ENCODE data around the gene CNTNAP1. TPM values are rescaled to one million over a fixed set of nuclear protein-coding genes. Genes with fewer than 3 reads are reported as not detected.
A peak's percentile ranks its signal among the peaks of the same experiment; 100 is the strongest.

The CNTNAP1 gene
- total and polyA plus RNA-seq, 9 of the 15 experiments (the other 6 are each of a cell fraction or from before 2014, with no cell fraction given) = 0.10 to 1.8 (median 0.62) TPM

DNA sequence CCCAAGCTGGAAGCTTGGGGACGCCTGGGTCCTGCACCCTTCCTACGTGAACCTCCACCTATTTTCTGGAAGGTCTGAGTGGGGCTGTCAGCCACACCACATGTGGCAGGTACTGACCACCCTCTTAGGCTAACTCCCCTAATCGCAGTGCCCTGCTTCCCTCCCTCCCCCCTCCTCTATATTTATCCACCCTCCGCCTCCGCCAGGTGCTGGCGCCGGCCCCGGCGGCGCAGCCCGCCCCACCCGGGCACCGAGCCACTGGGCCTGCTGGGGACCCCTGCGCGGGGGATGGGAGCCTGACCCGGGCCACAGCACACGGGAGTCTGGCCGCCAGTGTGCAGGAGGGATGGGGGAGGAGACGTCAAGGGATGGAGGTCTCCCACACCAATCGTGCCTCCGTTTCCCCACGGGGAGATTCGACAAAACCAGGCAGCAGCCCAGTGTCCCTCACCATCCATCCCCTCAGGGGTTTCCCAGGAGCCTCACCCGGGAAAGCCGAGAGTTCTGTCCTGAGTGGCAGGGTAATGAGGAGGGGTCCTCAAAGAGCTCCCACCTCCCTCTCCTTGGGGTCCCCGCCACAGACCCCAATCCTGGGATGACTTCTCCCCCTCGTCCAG is 6.9 kb upstream of the CNTNAP1 start:
- in situ Hi-C loops (cut with MboI) (no loop called here), intact Hi-C loops (cut with micrococcal nuclease) (loop anchor here (5.0 kb wide), 1 partner anchor 68 kb away; the partner anchor contains the start of genes RETREG3 and TUBG1)
- Histone ChIP-seq H3K4me1 (replicated peaks in 1 of 2; ENCODE audit: control insufficient read depth in 2 of 2, insufficient read depth in 2 of 2, low read length in 2 of 2) (peaks cover 32 to 77% of the 10 kb centered on the region in 2 experiments), H3K9me3 (replicated peaks; ENCODE audit: control insufficient read depth, insufficient read depth, low read depth, low read length) (no peaks in the 10 kb centered on the region), H3K79me2 (ENCODE audit: control insufficient read depth, insufficient read depth, low read length) (peaks cover 36% of the 10 kb centered on the region), H3K27me3 (ENCODE audit: control insufficient read depth in 2 of 2, insufficient read depth in 2 of 2, low read length in 2 of 2) (no peaks in the 10 kb centered on the region), H3K27ac (ENCODE audit: extremely low read depth, low read depth, low read length) (peak overlapping the region; percentile 80; the same call in 2 of the 3 replicates), H4K20me1 (replicated peaks; ENCODE audit: control insufficient read depth, insufficient read depth, low read length) (peaks cover 5% of the 10 kb centered on the region), H2AFZ (ENCODE audit: low read depth, low read length) (no peak overlapping the region), H3K9me1 (ENCODE audit: control insufficient read depth, insufficient read depth, low read length) (no peaks in the 10 kb centered on the region), H3K9ac (ENCODE audit: insufficient read depth in 1 of 2, low read depth in 2 of 2, low read length in 2 of 2) (peak overlapping the region; percentile 76 to 94; a peak in 3 of 4 replicates), H3K36me3 (ENCODE audit: control insufficient read depth, insufficient read depth, low read length) (peaks cover 38% of the 10 kb centered on the region; the same call in 1 of the 3 replicates), H3K4me2 (ENCODE audit: insufficient read depth, low read length) (peak overlapping the region; percentile 85), H3K4me3 (peak overlapping the region; percentile 61)
- 7% methylated on average over 14 of the region's 27 CpGs for WGBS (ENCODE audit: insufficient coverage, low coverage, missing lambda C conversion rate)
- no peak for FAIRE-seq
- no peak for ATAC-seq
- TF ChIP-seq XRCC5 (IDR thresholded peaks at IDR 0.05; ENCODE audit: low read depth, low read length) (no peak), SNIP1 (IDR thresholded peaks at IDR 0.05; ENCODE audit: low read depth) (no peak), SMARCA5 (IDR thresholded peaks at IDR 0.05) (0 out of 2 replicates have a peak, but pooled peaks have one; percentile 55), POLR2G (IDR thresholded peaks at IDR 0.05; ENCODE audit: low read depth, low read length) (peak; percentile 2; the same call in 1 of the 2 replicates)
- TF ChIP-seq, protein P1, sequence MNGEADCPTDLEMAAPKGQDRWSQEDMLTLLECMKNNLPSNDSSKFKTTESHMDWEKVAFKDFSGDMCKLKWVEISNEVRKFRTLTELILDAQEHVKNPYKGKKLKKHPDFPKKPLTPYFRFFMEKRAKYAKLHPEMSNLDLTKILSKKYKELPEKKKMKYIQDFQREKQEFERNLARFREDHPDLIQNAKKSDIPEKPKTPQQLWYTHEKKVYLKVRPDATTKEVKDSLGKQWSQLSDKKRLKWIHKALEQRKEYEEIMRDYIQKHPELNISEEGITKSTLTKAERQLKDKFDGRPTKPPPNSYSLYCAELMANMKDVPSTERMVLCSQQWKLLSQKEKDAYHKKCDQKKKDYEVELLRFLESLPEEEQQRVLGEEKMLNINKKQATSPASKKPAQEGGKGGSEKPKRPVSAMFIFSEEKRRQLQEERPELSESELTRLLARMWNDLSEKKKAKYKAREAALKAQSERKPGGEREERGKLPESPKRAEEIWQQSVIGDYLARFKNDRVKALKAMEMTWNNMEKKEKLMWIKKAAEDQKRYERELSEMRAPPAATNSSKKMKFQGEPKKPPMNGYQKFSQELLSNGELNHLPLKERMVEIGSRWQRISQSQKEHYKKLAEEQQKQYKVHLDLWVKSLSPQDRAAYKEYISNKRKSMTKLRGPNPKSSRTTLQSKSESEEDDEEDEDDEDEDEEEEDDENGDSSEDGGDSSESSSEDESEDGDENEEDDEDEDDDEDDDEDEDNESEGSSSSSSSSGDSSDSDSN (IDR thresholded peaks at IDR 0.05; ENCODE audit: borderline replicate concordance in 1 of 2, low read depth in 2 of 2, low read length in 2 of 2) = 0 out of 4 replicates have a peak, but pooled peaks of 1 of the 2 experiments have one; percentile 5
- BruUV-seq (replicated peaks) = no TSS peak
- POLR2A ChIA-PET = interaction anchor here (1.1 to 1.8 kb wide), 3 partner anchors 7 to 11 kb away, joined by 4 to 6 read pairs (median 4); no protein-coding TSS in a partner anchor
- peak in 2 of 4 experiments; percentile 39 to 41 for DNase-seq (ENCODE audit: extremely low read depth in 1 of 4, low spot score in 3 of 4)
- CTCF ChIA-PET (ENCODE audit: low intra/inter-chr PET ratio) = interaction anchor here (0.6 kb wide), 1 partner anchor 52 kb away, joined by 4 read pairs; no protein-coding TSS in a partner anchor

Measured in K562 (cell line).